H1 (cell line): ENCODE data around the gene EML1. TPM values are rescaled to one million over a fixed set of nuclear protein-coding genes. Genes with fewer than 3 reads are reported as not detected.
A peak's percentile ranks its signal among the peaks of the same experiment; 100 is the strongest.

Experiments
- CTCF ChIA-PET: fragments of 300-600 bp; sonication (Branson Sonifier 250); formaldehyde crosslinking; loops from one replicate; lab custom pipeline; 2021; ENCODE audit not compliant: partially characterized antibody; lab: Charles Lee
- POLR2A ChIA-PET: fragments of 300-600 bp; sonication (Branson Sonifier 250); formaldehyde crosslinking; loops from one replicate; lab custom pipeline; 2021; ENCODE audit warnings: inconsistent platforms; ENCODE audit not compliant: partially characterized antibody; lab: Charles Lee
- DNase-seq, 2 experiments: peaks; one replicate each; pipeline versions ENCODE4 v3.0.0 to v3.0.0-alpha.2; 2010 to 2022; ENCODE audit warnings: low spot score in 2 of 2, low read depth in 1 of 2, mixed read lengths in 1 of 2
- FAIRE-seq: peaks from 2 replicates; lab custom pipeline; 2011; peaks lifted over from hg19 to GRCh38; lab: Jason Lieb, UNC
- H2AFZ ChIP-seq: 2 replicates; pipeline ENCODE4 v1.8.1; 2012; ENCODE audit warnings: low read length, inconsistent platforms
- H2AK5ac ChIP-seq: 2 replicates; pipeline ENCODE4 v1.6.1; 2013; ENCODE audit warnings: low read depth, low read length
- H2BK120ac ChIP-seq: replicated peaks from 2 replicates; pipeline ENCODE3; 2013; ENCODE audit warnings: low read depth, low read length, inconsistent platforms
- H2BK12ac ChIP-seq: 2 replicates; pipeline ENCODE4 v1.6.1; 2013; ENCODE audit warnings: low read depth, low read length
- H2BK15ac ChIP-seq: 2 replicates; pipeline ENCODE4 v1.6.1; 2013; ENCODE audit warnings: low read length
- H2BK20ac ChIP-seq: 2 replicates; pipeline ENCODE4 v1.6.1; 2013; ENCODE audit warnings: low read length
- H2BK5ac ChIP-seq: 2 replicates; pipeline ENCODE4 v1.6.1; 2013; ENCODE audit warnings: low read depth, low read length
- H3K14ac ChIP-seq: 2 replicates; pipeline ENCODE4 v1.6.1; 2013; ENCODE audit warnings: inconsistent platforms; ENCODE audit not compliant: insufficient read length
- H3K18ac ChIP-seq: 2 replicates; pipeline ENCODE4 v1.6.1; 2013; ENCODE audit warnings: low read length; ENCODE audit errors: extremely low read depth
- H3K23ac ChIP-seq: 2 replicates; pipeline ENCODE4 v1.6.1; 2013; ENCODE audit warnings: inconsistent platforms; ENCODE audit not compliant: insufficient read length
- H3K23me2 ChIP-seq: 2 replicates; pipeline ENCODE4 v1.6.1; 2013; ENCODE audit warnings: low read depth, low read length
- H3K27ac ChIP-seq: 2 replicates; pipeline ENCODE4 v1.6.1; 2011; ENCODE audit warnings: low read depth, low read length, inconsistent platforms
- H3K27me3 ChIP-seq, 4 experiments: replicated peaks in 1 of 4; 1 replicate in 1 of 4; 2 replicates in 3 of 4; pipeline versions ENCODE4 v1.6.1 to v1.8.1; 2011 to 2013; ENCODE audit warnings: low read length in 3 of 4, mild to moderate bottlenecking in 3 of 4, inconsistent platforms in 2 of 4, mixed read lengths in 2 of 4, moderate library complexity in 1 of 4; ENCODE audit not compliant: control insufficient read depth in 3 of 4, insufficient read depth in 3 of 4; ENCODE audit errors: extremely low read depth in 1 of 4
- H3K36me3 ChIP-seq, 4 experiments: 2 replicates each; pipeline versions ENCODE4 v1.6.1 to v1.8.1; 2011 to 2013; ENCODE audit warnings: mild to moderate bottlenecking in 4 of 4, low read length in 3 of 4, moderate library complexity in 2 of 4, control low read depth in 1 of 4, inconsistent platforms in 1 of 4; ENCODE audit not compliant: insufficient read depth in 4 of 4, control insufficient read depth in 2 of 4
- H3K4ac ChIP-seq: replicated peaks from 2 replicates; pipeline ENCODE3; 2013; ENCODE audit warnings: low read length, low read depth, mixed read lengths, inconsistent platforms; ENCODE audit not compliant: insufficient read length
- H3K4me1 ChIP-seq, 4 experiments: replicated peaks in 1 of 4; 1 replicate in 1 of 4; 2 replicates in 3 of 4; pipeline versions ENCODE4 v1.6.1 to v1.8.1; 2011 to 2013; ENCODE audit warnings: low read length in 3 of 4, inconsistent platforms in 2 of 4, mixed read lengths in 1 of 4; ENCODE audit not compliant: insufficient read depth in 4 of 4, control insufficient read depth in 3 of 4
- H3K4me2 ChIP-seq, 2 experiments: 2 replicates each; pipeline versions ENCODE4 v1.6.1 to v1.8.1; 2011 to 2013; ENCODE audit warnings: low read depth in 2 of 2, low read length in 2 of 2, control low read depth in 1 of 2, inconsistent platforms in 1 of 2, mild to moderate bottlenecking in 1 of 2; ENCODE audit not compliant: insufficient read depth in 1 of 2
- H3K4me3 ChIP-seq, 4 experiments: fragments of 200-600, 300-600 bp in 1 of 4; sonication (generic), shearing (Covaris generic), sonication (Bioruptor Twin) in 1 of 4; 2 replicates each; pipeline versions ENCODE4 v1.5.1 to v1.8.1; 2011 to 2016; ENCODE audit warnings: low read length in 4 of 4, low read depth in 3 of 4, control low read depth in 2 of 4, inconsistent platforms in 2 of 4, mild to moderate bottlenecking in 2 of 4, mixed read lengths in 1 of 4, moderate library complexity in 1 of 4; ENCODE audit not compliant: insufficient read depth in 2 of 4; ENCODE audit errors: extremely low read depth in 1 of 4
- H3K56ac ChIP-seq: replicated peaks from 2 replicates; pipeline ENCODE3; 2013; ENCODE audit warnings: low read depth, mild to moderate bottlenecking, mixed read lengths, low read length, inconsistent platforms; ENCODE audit not compliant: insufficient read length
- H3K79me1 ChIP-seq: 2 replicates; pipeline ENCODE4 v1.6.1; 2013; ENCODE audit warnings: low read depth, low read length, control low read depth
- H3K79me2 ChIP-seq, 2 experiments: 2 replicates each; pipeline versions ENCODE4 v1.6.1 to v1.8.1; 2012 to 2013; ENCODE audit warnings: low read length in 2 of 2, mild to moderate bottlenecking in 2 of 2, inconsistent platforms in 1 of 2; ENCODE audit not compliant: insufficient read depth in 2 of 2, control insufficient read depth in 1 of 2
- H3K9ac ChIP-seq, 4 experiments: replicated peaks in 1 of 4; 1 replicate in 1 of 4; 2 replicates in 3 of 4; pipeline versions ENCODE4 v1.6.1 to v1.8.1; 2011 to 2013; ENCODE audit warnings: low read depth in 3 of 4, low read length in 3 of 4, control low read depth in 2 of 4, mild to moderate bottlenecking in 2 of 4, moderate library complexity in 2 of 4, inconsistent platforms in 1 of 4; ENCODE audit errors: extremely low read depth in 1 of 4
- H3K9me3 ChIP-seq, 2 experiments: 2 replicates each; pipeline versions ENCODE4 v1.6.1 to v1.8.1; 2012 to 2013; ENCODE audit warnings: mild to moderate bottlenecking in 2 of 2, moderate library complexity in 2 of 2, control low read depth in 1 of 2, inconsistent platforms in 1 of 2, low read depth in 1 of 2, low read length in 1 of 2, mixed read lengths in 1 of 2; ENCODE audit not compliant: insufficient read depth in 2 of 2
- H4K20me1 ChIP-seq, 2 experiments: replicated peaks in 1 of 2; 2 replicates each; pipeline versions ENCODE3 to v1.8.1; 2011 to 2013; ENCODE audit warnings: inconsistent platforms in 2 of 2, low read length in 2 of 2, mild to moderate bottlenecking in 1 of 2; ENCODE audit not compliant: insufficient read depth in 2 of 2, control insufficient read depth in 1 of 2
- H4K5ac ChIP-seq: 2 replicates; pipeline ENCODE4 v1.6.1; 2013; ENCODE audit warnings: low read length, low read depth, mixed read lengths, inconsistent platforms; ENCODE audit not compliant: insufficient read length
- H4K8ac ChIP-seq: 2 replicates; pipeline ENCODE4 v1.8.0; 2013; ENCODE audit warnings: mild to moderate bottlenecking, moderate library complexity, low read length, inconsistent platforms; ENCODE audit not compliant: insufficient read depth; ENCODE audit errors: extremely low read depth
- H4K91ac ChIP-seq: replicated peaks from 2 replicates; pipeline ENCODE3; 2013; ENCODE audit warnings: low read length, mixed read lengths, inconsistent platforms; ENCODE audit not compliant: insufficient read length
- BACH1 ChIP-seq: IDR thresholded peaks from 2 replicates; pipeline ENCODE4 v1.6.1; 2012; ENCODE audit warnings: low read length, improper control_type of control experiment
- CREB1 ChIP-seq: IDR thresholded peaks from 2 replicates; pipeline ENCODE4 v1.6.1; 2012; ENCODE audit warnings: inconsistent platforms
- EGR1 ChIP-seq: IDR thresholded peaks from 2 replicates; pipeline ENCODE4 v1.6.1; 2011; ENCODE audit warnings: low read depth, low read length, borderline replicate concordance
- EZH2 ChIP-seq: fragments of 200-600 bp; sonication (generic); IDR thresholded peaks from 2 replicates; pipeline ENCODE4 v1.7.1; 2012; ENCODE audit warnings: low read depth, mild to moderate bottlenecking, moderate library complexity, low read length, inconsistent platforms; ENCODE audit not compliant: severe bottlenecking
- POU5F1 ChIP-seq: IDR thresholded peaks from 2 replicates; pipeline ENCODE4 v1.6.1; 2011; ENCODE audit warnings: low read depth, mild to moderate bottlenecking, low read length, moderate library complexity
- SRF ChIP-seq: IDR thresholded peaks from 2 replicates; pipeline ENCODE4 v1.6.1; 2011; ENCODE audit warnings: mild to moderate bottlenecking, low read depth, low read length, moderate library complexity
- TCF12 ChIP-seq: IDR thresholded peaks from 2 replicates; pipeline ENCODE4 v1.6.1; 2011; ENCODE audit warnings: low read depth, mild to moderate bottlenecking, low read length
- TEAD4 ChIP-seq: IDR thresholded peaks from 2 replicates; pipeline ENCODE4 v1.6.1; 2012; ENCODE audit warnings: low read depth, low read length, inconsistent platforms, mixed read lengths
- ZNF274 ChIP-seq: IDR thresholded peaks from 2 replicates; pipeline ENCODE4 v1.7.0; 2012; ENCODE audit warnings: low read length, borderline replicate concordance; ENCODE audit errors: extremely low read depth
- WGBS, 2 experiments: shearing (Covaris generic) in 1 of 2; methylation state at CpG; one replicate each; pipeline versions ENCODE4 v1.1.6 to v1.1.7; 2013 to 2015; ENCODE audit warnings: low lambda C conversion rate in 2 of 2, mixed read lengths in 2 of 2, inconsistent platforms in 1 of 2, low coverage in 1 of 2, missing lambda C conversion rate in 1 of 2; ENCODE audit not compliant: insufficient replicate concordance in 2 of 2, insufficient coverage in 1 of 2, insufficient read length in 1 of 2; ENCODE audit errors: extremely low coverage in 1 of 2, missing lambda C conversion rate in 1 of 2; 5-methylcytosine and 5-hydroxymethylcytosine counted together
- polyA plus RNA-seq, 7 experiments: library from polyadenylated mRNA; depleted of rRNA in 3 of 7; stranded (reverse) in 5 of 7; unstranded in 2 of 7; fragments of >200 nt in 5 of 7; fragments of 200-250 nt in 2 of 7; gene quantifications; 1 replicate in 5 of 7; 2 replicates in 1 of 7; 4 replicates in 1 of 7; pipeline versions ENCODE4 v1.2.1 to v1.2.3, GENCODE V29; 2011 to 2013; ENCODE audit warnings: missing spikeins in 2 of 7, mixed read lengths in 2 of 7
- total RNA-seq: library from RNA; stranded (reverse); fragmentation: NEBNext Ultra II Directional; extraction: Animal tissue kit (Norgen Biotek cat#: 25700); gene quantifications from 2 replicates; pipeline ENCODE4 v1.2.1, GENCODE V29; 2021
- TF ChIP-seq, protein P1 (sequence below): IDR thresholded peaks from 2 replicates; pipeline ENCODE4 v1.6.1; 2012; ENCODE audit warnings: inconsistent platforms

Gene EML1
- total and polyA plus RNA-seq, 2 of the 8 experiments (the other 6 are each of a cell fraction or from before 2014, with no cell fraction given): 11.1 to 24.7 TPM

DNA sequence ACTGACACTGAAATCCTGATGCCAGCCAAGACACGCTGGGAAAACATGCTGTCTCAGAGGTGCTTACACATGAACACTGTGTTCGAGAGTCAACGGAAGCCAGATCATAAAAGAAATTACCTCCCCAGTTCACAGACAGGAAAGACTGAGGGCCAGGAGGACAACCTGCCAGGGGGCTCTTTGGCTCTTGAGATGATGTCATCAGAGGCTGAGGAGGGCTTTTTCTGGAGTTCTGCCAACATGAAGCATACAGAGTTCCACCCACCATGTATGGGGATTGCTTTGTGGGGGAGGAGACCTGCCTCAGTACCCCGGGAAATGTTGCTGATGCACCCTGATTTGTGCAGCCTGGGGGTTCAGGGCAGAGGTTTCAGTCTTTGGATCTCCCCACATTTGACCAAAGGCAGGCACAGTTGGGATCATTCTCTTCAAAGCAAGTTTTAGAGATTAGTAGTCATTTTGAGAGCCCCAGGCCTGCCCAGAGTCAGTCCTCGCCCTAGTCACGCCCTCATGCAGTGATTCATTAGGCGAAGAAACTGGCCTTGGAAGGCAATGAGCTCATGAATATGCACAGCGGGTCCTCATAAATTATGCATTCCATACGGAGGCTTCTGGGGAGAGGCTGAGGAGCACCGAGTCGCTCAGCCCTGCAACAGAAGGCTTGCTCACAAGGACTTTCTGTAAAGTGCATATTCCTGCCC, 34.9 kb upstream of the EML1 start:
- H3K27me3 ChIP-seq: no peaks in the 10 kb centered on the region
- H3K23ac ChIP-seq: no peak overlapping the region
- DNase-seq: no peak
- no peak overlapping the region for H4K8ac ChIP-seq
- H4K5ac ChIP-seq: no peak overlapping the region
- H3K9ac ChIP-seq: no peak overlapping the region
- no peak overlapping the region for H2BK120ac ChIP-seq
- H2AK5ac ChIP-seq: no peak overlapping the region
- no peak overlapping the region for H3K18ac ChIP-seq
- ChIA-PET CTCF (interaction anchor here (0.7 to 2.3 kb wide), 8 partner anchors 9 to 213 kb away, joined by 3 to 7 read pairs (median 4); no protein-coding TSS in a partner anchor), POLR2A (no interaction called here)
- H4K91ac ChIP-seq: no peak overlapping the region
- no peak overlapping the region for H3K56ac ChIP-seq
- H3K79me2 ChIP-seq: no peaks in the 10 kb centered on the region
- H2AFZ ChIP-seq: 0 out of 2 replicates have a peak overlapping the region, but pooled peaks have one; percentile 53
- no peak overlapping the region for H3K14ac ChIP-seq
- peak; percentile 74 for FAIRE-seq
- 0 out of 2 replicates have a peak overlapping the region, but pooled peaks have one; percentile 83 for H2BK15ac ChIP-seq
- H3K9me3 ChIP-seq: no peaks in the 10 kb centered on the region
- no peaks in the 10 kb centered on the region for H3K23me2 ChIP-seq
- H3K4me2 ChIP-seq: peak overlapping the region in 1 of 2 experiments; percentile 8; a peak in 1 of 4 replicates
- H3K4ac ChIP-seq: no peak overlapping the region
- 0 out of 2 replicates have a peak overlapping the region, but pooled peaks have one; percentile 18 for H2BK5ac ChIP-seq
- H3K4me1 ChIP-seq: peaks cover 0 to 16% (median 8%) of the 10 kb centered on the region in 4 experiments; a peak in 6 of 7 replicates
- H3K4me3 ChIP-seq: no peak overlapping the region
- H3K79me1 ChIP-seq: no peaks in the 10 kb centered on the region
- WGBS, 2 experiments: 57% methylated on average over 11 of the region's 11 CpGs; no CpG with 5 or more reads in 1 of the 2 experiments
- H2BK12ac ChIP-seq: peak overlapping the region; percentile 77; the same call in 1 of the 2 replicates
- H2BK20ac ChIP-seq: peak overlapping the region; percentile 13; the same call in 1 of the 2 replicates
- H3K36me3 ChIP-seq: no peaks in the 10 kb centered on the region
- no peaks in the 10 kb centered on the region for H4K20me1 ChIP-seq
- H3K27ac ChIP-seq: no peak overlapping the region
- no peak; the same call in 1 of the 2 replicates for TF ChIP-seq TEAD4
- peak; percentile 84; the same call in 1 of the 2 replicates for TF ChIP-seq POU5F1
- TF ChIP-seq, protein P1, sequence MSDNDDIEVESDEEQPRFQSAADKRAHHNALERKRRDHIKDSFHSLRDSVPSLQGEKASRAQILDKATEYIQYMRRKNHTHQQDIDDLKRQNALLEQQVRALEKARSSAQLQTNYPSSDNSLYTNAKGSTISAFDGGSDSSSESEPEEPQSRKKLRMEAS: 0 out of 2 replicates have a peak, but pooled peaks have one; percentile 24
- TF ChIP-seq CREB1: no peak
- TF ChIP-seq EGR1: no peak
- TF ChIP-seq EZH2: no peak
- TF ChIP-seq SRF: no peak
- TF ChIP-seq BACH1: no peak
- no peak for TF ChIP-seq TCF12
- no peak for TF ChIP-seq ZNF274
